Muscle layer of duodenum (tissue), 2 donors: ENCODE data around the gene HCAR3.
"Not testable (repeated sequence)": the region's sequence is repeated elsewhere in the genome, so short reads cannot be mapped to it uniquely, and the experiment has no call there.

ENCODE experiments used
- H3K27ac ChIP-seq: one replicate; pipeline ENCODE4 v1.7.0; 2013; ENCODE audit warnings: mild to moderate bottlenecking, low read length
- H3K27me3 ChIP-seq: one replicate; pipeline ENCODE4 v1.7.0; 2013; ENCODE audit warnings: low read depth, mild to moderate bottlenecking, control low read depth, low read length
- H3K36me3 ChIP-seq, 2 donors: one replicate each; pipeline ENCODE4 v1.7.0; 2013; ENCODE audit warnings: low read length in 2 of 2, control low read depth in 1 of 2, mild to moderate bottlenecking in 1 of 2; ENCODE audit not compliant: insufficient read depth in 2 of 2, control insufficient read depth in 1 of 2
- H3K4me1 ChIP-seq, 2 donors: one replicate each; pipeline ENCODE4 v1.7.0; 2013; ENCODE audit warnings: low read length in 2 of 2, mild to moderate bottlenecking in 2 of 2, control low read depth in 1 of 2, moderate library complexity in 1 of 2; ENCODE audit not compliant: insufficient read depth in 2 of 2, control insufficient read depth in 1 of 2
- H3K4me3 ChIP-seq, 2 donors: one replicate each; pipeline ENCODE4 v1.7.0; 2013; ENCODE audit warnings: low read length in 2 of 2, low read depth in 1 of 2, mild to moderate bottlenecking in 1 of 2
- H3K9me3 ChIP-seq, 2 donors: one replicate each; pipeline ENCODE4 v1.7.0; 2013; ENCODE audit warnings: low read length in 2 of 2, control low read depth in 1 of 2, mild to moderate bottlenecking in 1 of 2; ENCODE audit not compliant: control insufficient read depth in 1 of 2
- donor health status: healthy.

The HCAR3 gene

GRCh38 chr12:122713491-122714188, 3.0 kb downstream of the HCAR3 start:
- not testable (repeated sequence) for H3K9me3 ChIP-seq, H3K36me3 ChIP-seq, H3K27ac ChIP-seq, H3K4me3 ChIP-seq, H3K27me3 ChIP-seq, H3K4me1 ChIP-seq

GRCh38 chr12:122711266-122711665, 5.3 kb downstream of the HCAR3 start:
- H3K9me3 ChIP-seq, H3K27ac ChIP-seq, H3K27me3 ChIP-seq, H3K36me3 ChIP-seq, H3K4me3 ChIP-seq, H3K4me1 ChIP-seq: not testable (repeated sequence)

GRCh38 chr12:122710341-122710740, 6.3 kb downstream of the HCAR3 start:
- H3K4me1 ChIP-seq, H3K27me3 ChIP-seq, H3K27ac ChIP-seq, H3K4me3 ChIP-seq, H3K9me3 ChIP-seq, H3K36me3 ChIP-seq: not testable (repeated sequence)

- not testable (repeated sequence) for H3K4me1 ChIP-seq, H3K9me3 ChIP-seq, H3K27me3 ChIP-seq
Observed at GRCh38 chr12:122709287-122709686, 7.3 kb downstream of the HCAR3 start.

GRCh38 chr12:122703841-122704240, 12.8 kb downstream of the HCAR3 start:
- not testable (repeated sequence) for H3K9me3 ChIP-seq, H3K4me3 ChIP-seq, H3K4me1 ChIP-seq, H3K36me3 ChIP-seq, H3K27ac ChIP-seq, H3K27me3 ChIP-seq

More at GRCh38 chr12:122709287-122709686, 7.3 kb downstream of the HCAR3 start:
- H3K36me3 ChIP-seq, H3K27ac ChIP-seq, H3K4me3 ChIP-seq: not testable (repeated sequence)

- H3K9me3 ChIP-seq, H3K27me3 ChIP-seq, H3K27ac ChIP-seq, H3K4me1 ChIP-seq, H3K36me3 ChIP-seq, H3K4me3 ChIP-seq: not testable (repeated sequence)
Observed at GRCh38 chr12:122702890-122703611, 13.6 kb downstream of the HCAR3 start, which contains the start of gene HCAR2. Gene HCAR2, minus strand, starts transcription at chr12:122703357. Its CDS starts 74 bp downstream, at chr12:122703283.

- H3K9me3 ChIP-seq, H3K27ac ChIP-seq, H3K4me3 ChIP-seq, H3K4me1 ChIP-seq, H3K27me3 ChIP-seq, H3K36me3 ChIP-seq: not testable (repeated sequence)
Observed at GRCh38 chr12:122701481-122701880, 15.1 kb downstream of the HCAR3 start.

GRCh38 chr12:122700038-122700710, 16.4 kb downstream of the HCAR3 start:
- not testable (repeated sequence) for H3K27ac ChIP-seq, H3K4me3 ChIP-seq, H3K27me3 ChIP-seq, H3K9me3 ChIP-seq, H3K4me1 ChIP-seq, H3K36me3 ChIP-seq

- not testable (repeated sequence) for H3K27ac ChIP-seq, H3K9me3 ChIP-seq, H3K4me1 ChIP-seq, H3K27me3 ChIP-seq, H3K36me3 ChIP-seq, H3K4me3 ChIP-seq
Observed at GRCh38 chr12:122696922-122697321, 19.7 kb downstream of the HCAR3 start.

- Histone ChIP-seq H3K27me3 (no peaks in the 10 kb centered on the region), H3K36me3 (no peaks in the 10 kb centered on the region), H3K27ac (no peak overlapping the region), H3K9me3 (no peaks in the 10 kb centered on the region), H3K4me3 (no peak overlapping the region), H3K4me1 (no peaks in the 10 kb centered on the region)
Observed at GRCh38 chr12:122691566-122691965, 25.0 kb downstream of the HCAR3 start.

GRCh38 chr12:122688291-122688690, 28.3 kb downstream of the HCAR3 start:
- Histone ChIP-seq H3K27ac (no peak overlapping the region), H3K36me3 (no peaks in the 10 kb centered on the region), H3K9me3 (no peaks in the 10 kb centered on the region), H3K27me3 (no peaks in the 10 kb centered on the region), H3K4me3 (no peak overlapping the region), H3K4me1 (no peaks in the 10 kb centered on the region)
